HG02798 (cell line): Measurements from ENCODE around the gene ZFAND6.

ENCODE experiments used
- ATAC-seq: cut with Tn5 transposase; IDR thresholded peaks from one replicate; pipeline ENCODE4 v1.9.1; 2021; ENCODE audit warnings: mild to moderate bottlenecking; ENCODE audit not compliant: unreplicated experiment, poor library complexity

Gene ZFAND6

GRCh38 chr15:80161468-80162016 is 102.1 kb downstream of the ZFAND6 start:
- no peak for ATAC-seq

GRCh38 chr15:80162059-80162554 is 102.6 kb downstream of the ZFAND6 start:
- no peak for ATAC-seq

DNA sequence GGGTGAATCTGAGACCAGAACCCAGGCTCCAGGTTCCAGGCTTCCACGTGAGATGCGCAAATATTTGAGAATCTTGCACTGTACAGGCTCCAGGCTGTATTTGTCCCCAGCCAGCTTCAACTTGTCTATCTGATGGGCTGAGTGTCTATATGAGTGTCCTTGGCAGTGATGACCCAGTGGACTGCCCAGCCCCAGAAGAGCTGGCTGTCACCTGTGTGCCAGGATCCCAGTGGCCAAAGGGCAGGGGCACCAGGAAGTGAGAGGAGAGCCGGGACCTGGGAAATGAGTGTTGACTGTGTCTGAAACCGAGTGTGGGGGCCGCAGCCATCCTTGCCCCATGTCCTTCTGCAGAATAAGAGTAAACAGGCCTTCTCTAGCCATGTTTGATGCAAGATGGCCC is 103.7 kb downstream of the ZFAND6 start:
- no peak for ATAC-seq

DNA sequence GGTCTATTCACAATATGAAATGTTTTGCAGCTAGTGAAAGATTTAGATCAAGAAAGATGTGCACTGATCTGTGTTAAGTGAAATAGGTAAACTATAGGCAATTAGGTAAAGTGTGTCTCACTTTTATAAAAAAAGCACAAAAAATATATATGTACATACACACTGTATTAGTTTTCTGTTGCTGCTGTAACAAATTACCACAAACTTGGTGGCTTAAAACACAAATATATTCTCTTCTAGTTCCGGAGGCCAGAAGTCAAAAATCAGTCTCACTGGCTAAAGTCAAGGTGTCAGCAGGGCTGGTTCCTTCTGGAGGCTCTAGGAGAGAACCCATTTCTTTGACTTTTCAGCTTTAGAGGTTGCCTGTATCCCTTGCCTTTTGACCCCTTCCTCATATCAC is 104.4 kb downstream of the ZFAND6 start:
- no peak for ATAC-seq

GRCh38 chr15:80167936-80168335 is 108.5 kb downstream of the ZFAND6 start:
- no peak for ATAC-seq

GRCh38 chr15:80168421-80168820 is 108.9 kb downstream of the ZFAND6 start:
- ATAC-seq, result no peak

- ATAC-seq, result no peak
Measured at GRCh38 chr15:80169768-80170357, 110.4 kb downstream of the ZFAND6 start.

DNA sequence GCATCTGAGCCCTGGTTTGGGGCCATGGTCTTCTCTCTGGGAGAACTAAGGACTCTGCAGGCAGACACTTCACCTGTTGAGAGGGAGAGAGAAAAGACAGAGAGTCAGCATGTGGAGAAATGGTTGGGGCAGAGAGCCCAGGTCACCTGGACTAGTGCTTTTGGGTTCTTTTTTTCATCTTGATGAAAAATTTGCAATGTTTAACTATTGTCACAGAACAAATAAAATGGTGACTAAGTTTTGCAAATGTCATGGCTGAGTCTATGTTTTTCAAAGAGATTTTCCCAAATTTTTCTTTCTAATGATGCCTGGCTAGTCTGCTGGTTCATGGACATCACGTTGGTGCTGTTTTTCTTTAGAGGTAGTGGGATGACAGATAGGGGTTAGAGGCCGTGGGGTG is 111.1 kb downstream of the ZFAND6 start:
- no peak for ATAC-seq

GRCh38 chr15:80171787-80172186 is 112.3 kb downstream of the ZFAND6 start:
- ATAC-seq, result no peak

DNA sequence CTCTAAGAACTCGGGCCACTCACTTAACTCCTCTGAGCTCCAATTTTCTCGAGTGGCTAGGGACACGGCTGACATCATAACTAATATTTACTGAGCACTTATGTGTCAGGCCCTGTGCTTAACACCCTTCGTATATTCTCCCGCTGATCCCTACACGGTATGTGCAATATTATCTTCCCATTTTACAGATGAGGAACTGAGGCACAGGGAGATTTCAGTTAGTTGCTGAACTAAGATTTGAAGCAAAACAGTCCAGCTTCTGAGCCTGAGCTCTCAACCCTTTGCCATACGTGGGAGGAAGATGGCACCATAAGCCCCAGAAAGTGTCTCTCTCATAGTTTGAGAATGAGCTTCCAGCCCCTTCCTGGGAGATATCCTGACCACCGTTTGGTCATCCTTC is 112.9 kb downstream of the ZFAND6 start:
- ATAC-seq, result no peak

DNA sequence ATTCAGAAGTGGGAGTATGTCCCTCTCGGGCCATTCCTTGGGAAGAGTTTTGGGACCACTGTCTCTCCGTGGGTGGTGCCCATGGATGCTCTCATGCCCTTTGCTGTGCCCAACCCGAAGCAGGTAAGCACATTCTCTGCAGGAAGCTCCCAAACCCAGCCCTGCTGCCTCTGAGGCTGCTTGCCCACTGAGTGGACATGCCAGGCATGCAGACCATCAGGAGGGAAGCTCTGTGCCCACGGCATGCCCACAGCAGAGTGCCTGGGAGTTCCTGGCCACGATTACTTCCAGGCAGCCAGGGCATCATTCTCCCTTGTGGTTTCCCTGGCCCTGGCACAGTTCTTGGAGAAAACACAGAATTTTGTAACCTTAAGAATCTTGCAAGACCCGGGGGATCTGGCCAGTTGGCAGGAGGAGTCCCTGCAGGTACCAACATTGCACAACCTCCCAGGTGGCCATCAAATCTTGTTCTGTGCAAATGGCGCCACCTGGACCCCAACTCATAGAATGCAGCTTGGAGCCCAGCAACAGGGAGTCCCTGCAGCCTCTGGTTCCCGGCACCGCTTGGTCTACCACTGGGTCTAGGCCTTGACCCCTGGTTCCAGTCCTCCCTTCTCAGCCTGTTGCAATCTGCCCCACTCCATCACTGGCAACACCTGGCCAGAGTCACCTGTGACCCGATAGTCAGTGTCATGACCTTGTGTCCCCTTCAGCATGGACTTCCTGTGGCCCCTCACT is 113.7 kb downstream of the ZFAND6 start:
- ATAC-seq, result peak; percentile 67

DNA sequence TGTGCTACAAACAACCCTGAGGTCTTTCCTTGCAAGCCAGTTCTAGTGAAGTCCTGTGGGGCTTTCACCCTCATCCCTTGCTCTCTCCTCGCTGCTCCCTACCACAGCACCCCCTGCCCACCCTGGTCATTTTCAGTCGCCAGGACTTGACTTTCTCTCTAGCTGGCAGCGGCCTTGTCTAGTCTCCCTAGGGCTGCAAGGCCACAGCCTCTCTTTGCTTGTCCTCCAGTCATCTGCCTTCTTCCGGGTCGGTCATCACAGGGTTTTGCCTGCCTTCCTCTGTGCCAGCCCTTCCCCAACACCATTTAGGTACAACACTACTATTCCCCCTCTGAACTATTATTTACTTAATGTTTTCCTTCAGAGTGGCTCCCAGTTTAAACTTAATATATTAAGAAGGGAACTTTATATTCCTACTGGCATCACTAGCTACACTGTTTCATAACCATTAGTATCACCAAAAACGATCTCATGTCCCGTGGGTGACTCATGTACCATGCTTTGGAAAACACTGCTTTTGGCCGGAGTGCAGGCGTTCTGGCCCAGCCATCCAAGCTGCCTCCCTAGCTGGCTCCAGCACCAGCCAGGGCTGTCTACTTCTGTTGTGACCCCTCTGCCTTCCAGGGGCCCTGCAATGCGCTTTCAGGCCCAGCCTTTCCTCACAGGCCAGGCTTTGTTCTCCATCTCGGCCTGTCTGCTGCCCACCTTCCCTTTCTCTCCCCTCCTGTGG is 114.7 kb downstream of the ZFAND6 start:
- no peak for ATAC-seq

- ATAC-seq, result no peak
Measured at GRCh38 chr15:80175436-80175835, 116.0 kb downstream of the ZFAND6 start.

DNA sequence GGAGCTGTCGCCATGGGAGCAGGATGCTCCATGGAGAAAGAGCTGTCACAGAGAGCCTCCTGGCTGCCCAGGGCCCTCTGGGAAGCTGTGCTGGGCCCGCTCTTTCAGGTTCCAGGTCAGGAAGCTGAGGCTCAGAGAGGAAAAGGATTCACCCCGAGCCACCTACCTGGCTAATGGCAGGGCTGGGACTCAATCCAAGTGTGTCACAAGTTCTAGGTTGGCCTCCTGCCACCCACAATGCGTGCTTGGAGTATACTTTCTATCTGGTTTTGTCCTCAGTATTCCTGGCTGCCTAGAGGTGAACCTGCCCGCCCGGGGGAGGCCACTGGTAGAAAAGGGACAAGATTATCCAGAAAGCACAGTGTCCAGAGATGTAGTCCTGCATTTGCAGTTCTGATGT is 117.0 kb downstream of the ZFAND6 start:
- ATAC-seq, result no peak

DNA sequence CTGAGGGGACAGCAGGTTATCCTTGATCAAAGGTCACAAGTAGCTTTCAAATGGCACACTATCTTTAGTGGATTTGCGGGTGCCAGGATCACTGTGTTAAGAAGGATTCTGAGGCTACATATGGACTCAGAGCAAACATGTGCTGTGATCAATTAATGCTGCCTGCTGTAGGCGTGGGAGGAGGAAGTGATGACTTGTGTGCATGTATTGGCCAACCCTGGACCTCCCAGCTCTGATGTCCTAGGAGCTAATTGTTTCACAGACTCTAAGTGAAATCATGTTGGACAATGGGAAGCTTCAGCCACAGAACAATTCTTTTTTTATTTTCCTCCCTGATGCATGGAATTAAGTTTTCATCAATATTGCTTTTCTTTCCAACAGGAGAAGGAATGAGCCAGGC is 117.7 kb downstream of the ZFAND6 start:
- ATAC-seq, result no peak

DNA sequence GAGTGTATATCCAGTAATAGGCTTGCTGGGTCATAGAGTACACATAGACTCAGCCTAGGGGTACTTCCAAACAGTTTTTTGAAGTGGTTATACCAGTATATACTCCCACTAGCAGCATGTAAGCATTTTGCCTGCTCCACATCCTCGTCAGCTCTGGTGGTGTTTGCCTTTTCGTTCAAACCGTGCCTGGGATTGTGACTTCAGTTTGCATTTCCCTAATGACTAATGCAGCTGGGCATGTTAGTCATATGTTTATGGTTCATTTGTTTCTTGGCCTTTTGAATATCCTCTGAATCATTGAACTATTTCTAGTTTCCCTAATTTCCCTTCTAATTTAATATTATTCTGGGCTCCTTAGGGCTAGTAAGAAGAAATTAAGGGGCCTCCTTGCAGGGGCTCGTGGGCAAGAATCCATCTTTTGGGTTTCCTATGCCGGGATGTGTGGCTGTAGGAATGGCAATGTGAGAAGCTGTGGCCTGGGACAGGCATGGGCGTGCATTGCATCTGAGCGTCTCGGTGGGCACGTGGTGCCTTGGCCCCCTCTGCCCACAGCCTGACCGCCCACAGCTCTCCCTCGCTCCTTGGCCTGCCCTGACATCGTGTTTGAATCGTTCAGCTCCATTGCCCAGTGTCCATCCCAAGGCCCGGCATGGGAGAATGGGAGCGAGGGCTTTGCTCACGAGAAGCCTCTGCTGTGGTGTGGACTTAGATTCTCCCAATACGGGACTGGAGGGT is 119.7 kb downstream of the ZFAND6 start:
- no peak for ATAC-seq

- ATAC-seq, result no peak
Measured at GRCh38 chr15:80179935-80180334, 120.5 kb downstream of the ZFAND6 start.

- ATAC-seq, result no peak
Measured at GRCh38 chr15:80180468-80180867, 121.0 kb downstream of the ZFAND6 start.

DNA sequence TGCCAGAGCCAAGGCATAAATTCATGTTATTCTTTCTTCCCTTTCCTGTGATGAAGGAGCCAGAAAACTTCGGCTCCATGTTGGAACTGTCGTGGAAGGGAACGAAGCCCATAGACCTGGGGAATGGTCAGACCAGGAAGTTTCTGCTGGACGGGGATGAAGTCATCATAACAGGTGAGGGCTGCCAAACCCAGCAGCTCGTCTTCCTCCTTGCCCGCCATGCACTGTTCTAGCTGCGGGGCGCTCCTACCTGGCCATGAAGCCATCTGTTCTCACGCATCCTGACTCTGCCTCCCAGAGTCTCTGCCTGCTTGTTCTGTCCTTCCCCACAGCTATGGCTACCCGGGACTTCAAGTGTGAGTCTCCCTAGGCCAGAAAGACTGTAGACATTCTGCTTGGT is 121.5 kb downstream of the ZFAND6 start:
- ATAC-seq, result no peak

- ATAC-seq, result no peak
Measured at GRCh38 chr15:80182611-80183261, 123.3 kb downstream of the ZFAND6 start.
